ENCODE data around the gene OPA3.

Gene OPA3

DNA sequence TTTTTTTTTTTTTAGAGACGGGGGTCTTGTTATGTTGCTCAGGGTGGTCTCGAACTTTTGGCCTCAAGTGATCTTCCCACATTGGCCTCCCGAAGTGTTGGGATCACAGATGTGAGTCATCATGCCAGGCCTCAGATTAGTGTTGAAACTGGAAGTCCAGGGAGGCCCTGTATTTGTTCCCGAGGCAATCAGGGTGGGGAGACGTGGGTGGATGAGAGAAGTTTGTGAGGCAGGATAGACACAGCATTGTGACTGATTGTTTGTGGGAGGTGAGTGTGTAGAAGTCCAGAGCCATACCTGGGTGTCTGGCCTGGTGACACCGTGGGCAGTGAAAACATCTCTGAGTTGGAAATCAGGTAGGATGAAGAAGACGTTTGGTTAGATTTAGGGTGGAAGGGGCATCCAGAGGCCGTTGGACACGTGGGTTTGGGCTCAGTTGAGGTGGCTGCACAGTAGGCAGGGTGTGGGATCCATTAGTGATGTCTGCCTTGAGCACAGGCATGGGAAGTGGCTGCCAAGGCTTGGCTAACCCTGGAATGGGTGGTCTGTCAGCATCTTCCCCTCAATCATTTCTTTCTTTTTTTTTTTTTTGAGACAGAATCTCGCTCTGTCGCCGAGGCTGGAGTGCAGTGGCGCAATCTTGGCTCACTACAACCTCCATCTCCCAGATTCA lies 100.2 kb downstream of the OPA3 start:
- in situ Hi-C loops (cut with HindIII; ENCODE audit: low sequenced_read_pairs) = no loop called here

DNA sequence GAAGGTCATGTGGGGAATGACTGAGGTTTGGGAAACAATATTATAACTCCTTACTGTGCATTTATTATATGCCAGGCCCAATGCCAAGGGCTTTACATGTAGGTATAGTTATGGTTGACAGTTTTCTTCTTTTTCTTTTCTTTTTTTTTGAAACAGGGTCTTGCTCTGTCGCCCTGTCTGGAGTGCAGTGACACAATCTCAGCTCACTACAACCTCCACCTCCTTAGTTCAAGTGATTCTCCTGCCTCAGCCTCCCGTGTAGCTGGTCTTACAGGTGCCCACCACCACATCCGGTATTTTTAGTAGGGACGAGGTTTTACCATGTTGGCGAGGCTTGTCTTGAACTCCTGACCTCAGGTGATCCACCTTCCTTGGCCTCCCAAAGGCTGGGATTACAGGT lies 101.6 kb downstream of the OPA3 start:
- in situ Hi-C loops (cut with HindIII; ENCODE audit: low sequenced_read_pairs) = no loop called here

DNA sequence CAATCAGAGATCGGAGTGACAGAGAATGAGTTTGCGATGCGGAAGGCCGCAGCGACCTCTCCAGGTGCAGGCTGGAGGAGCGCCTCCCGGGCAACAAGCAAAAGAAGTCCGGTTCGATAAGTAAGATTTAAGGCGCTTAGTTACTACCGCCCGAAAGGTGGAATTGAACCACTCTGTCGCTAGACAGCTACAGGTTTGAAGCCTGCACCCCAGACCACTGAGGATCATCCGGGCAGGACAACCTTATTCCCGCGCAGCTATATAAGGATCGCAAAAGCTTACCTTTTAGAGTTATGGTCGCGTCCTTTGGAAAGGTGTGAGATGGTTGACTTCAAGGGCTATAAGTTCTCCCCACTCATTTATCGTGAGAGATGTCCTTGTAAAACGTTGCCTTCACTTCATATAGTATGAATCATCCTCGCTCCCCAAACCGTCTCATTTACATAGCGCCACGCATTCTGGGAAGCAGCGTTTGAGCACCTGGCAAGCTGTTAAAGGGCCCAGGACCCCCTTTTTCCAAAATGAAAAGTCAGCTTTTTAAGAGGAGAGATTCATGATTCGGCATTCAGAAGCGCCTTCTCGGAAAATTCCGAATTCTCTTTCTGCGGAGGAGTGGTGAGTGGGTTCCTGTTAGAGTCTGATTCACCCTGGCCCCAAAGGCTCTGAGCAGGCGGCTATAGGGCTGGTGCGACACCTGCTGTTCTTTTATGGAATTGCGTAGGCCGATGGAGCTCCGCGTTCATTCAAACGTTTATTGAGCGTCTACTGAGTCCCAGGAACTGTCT lies 106.0 kb downstream of the OPA3 start:
- in situ Hi-C loops (cut with HindIII; ENCODE audit: low sequenced_read_pairs) = no loop called here

DNA sequence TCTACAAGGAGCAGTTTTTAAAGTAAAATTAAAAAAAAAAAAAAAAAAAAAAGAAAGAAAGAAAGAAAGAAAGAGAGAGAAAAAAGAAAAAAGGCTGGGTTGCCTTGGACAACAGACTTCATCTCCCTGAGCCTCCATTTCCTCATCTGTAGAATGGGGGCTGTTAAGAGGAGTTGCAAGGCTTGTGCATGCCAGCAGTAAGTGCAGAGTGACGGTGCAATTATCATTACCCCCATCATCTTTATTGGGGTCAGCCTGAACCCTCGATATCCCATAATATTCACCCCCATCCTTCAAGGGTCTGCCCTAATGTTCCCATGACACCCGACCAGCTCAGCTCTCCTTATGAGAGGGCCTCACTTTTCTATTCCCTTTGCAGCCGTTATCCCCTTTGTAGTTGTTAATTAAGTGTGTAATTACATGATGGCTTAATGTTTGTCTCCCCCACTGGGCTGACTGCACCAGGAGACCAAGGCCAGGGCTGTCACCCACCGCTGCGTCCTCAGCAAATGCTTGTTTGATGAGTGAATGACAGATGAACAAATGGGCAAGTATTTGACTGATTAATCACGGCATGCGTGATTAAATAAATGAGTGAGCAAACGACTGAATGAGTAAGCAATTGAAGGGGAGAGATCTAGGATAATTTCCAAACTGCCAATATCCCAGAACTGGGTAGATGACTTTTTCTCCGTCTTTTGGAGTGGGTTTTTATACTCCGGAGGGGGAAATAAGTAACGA lies 106.7 kb downstream of the OPA3 start:
- in situ Hi-C loops (cut with HindIII; ENCODE audit: low sequenced_read_pairs) = no loop called here

Data from DLD1 (cell line).